Measurements from ENCODE around the gene NDST1.

NDST1 gene

DNA sequence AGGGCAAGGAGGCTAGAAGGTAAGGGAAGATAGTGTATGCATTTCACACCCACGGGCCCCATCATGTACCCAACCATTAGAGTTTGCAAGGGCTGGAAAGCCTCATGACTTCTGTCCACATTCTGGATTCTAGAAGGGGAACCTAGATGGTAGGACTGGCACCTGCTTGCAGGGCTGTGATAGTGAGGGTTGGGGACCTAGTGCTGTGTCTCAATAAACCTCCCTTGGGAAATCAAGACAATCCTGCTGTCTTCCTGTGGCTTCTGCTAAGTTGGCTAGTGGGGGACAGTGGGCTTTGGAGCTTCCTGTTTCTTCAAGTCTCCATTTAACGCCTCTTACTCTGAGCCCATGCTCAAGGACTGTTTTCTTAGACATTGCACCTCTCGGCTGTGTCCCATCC, 88.9 kb downstream of the NDST1 start:
- Histone ChIP-seq H3F3A (ENCODE audit: insufficient read depth, low read length) (no peaks in the 10 kb centered on the region), H3K79me2 (ENCODE audit: insufficient read depth, low read length) (no peaks in the 10 kb centered on the region), H3K4me3 (ENCODE audit: low read depth, low read length, poor library complexity, severe bottlenecking) (no peak overlapping the region), H2AFZ (ENCODE audit: low read length) (no peak overlapping the region), H3K27ac (ENCODE audit: low read depth, low read length, poor library complexity, severe bottlenecking) (no peak overlapping the region), H3K36me3 (ENCODE audit: insufficient read depth, low read length) (no peaks in the 10 kb centered on the region), H3K9ac (ENCODE audit: low read length) (no peak overlapping the region), H3K9me3 (ENCODE audit: low read length) (no peaks in the 10 kb centered on the region), H3K4me2 (ENCODE audit: low read length) (no peak overlapping the region), H3K9me2 (ENCODE audit: low read depth, low read length) (no peaks in the 10 kb centered on the region), H4K20me1 (ENCODE audit: insufficient read depth, low read length) (no peaks in the 10 kb centered on the region), H3K27me3 (ENCODE audit: insufficient read depth, low read length) (peaks cover 4% of the 10 kb centered on the region; the same call in 1 of the 2 replicates), H3K4me1 (ENCODE audit: insufficient read depth, low read length, severe bottlenecking) (no peaks in the 10 kb centered on the region)
- TF ChIP-seq, protein P1, sequence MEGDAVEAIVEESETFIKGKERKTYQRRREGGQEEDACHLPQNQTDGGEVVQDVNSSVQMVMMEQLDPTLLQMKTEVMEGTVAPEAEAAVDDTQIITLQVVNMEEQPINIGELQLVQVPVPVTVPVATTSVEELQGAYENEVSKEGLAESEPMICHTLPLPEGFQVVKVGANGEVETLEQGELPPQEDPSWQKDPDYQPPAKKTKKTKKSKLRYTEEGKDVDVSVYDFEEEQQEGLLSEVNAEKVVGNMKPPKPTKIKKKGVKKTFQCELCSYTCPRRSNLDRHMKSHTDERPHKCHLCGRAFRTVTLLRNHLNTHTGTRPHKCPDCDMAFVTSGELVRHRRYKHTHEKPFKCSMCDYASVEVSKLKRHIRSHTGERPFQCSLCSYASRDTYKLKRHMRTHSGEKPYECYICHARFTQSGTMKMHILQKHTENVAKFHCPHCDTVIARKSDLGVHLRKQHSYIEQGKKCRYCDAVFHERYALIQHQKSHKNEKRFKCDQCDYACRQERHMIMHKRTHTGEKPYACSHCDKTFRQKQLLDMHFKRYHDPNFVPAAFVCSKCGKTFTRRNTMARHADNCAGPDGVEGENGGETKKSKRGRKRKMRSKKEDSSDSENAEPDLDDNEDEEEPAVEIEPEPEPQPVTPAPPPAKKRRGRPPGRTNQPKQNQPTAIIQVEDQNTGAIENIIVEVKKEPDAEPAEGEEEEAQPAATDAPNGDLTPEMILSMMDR (IDR thresholded peaks at IDR 0.05; ENCODE audit: low read length): no peak
- no peak for TF ChIP-seq EZH2 (IDR thresholded peaks at IDR 0.05; ENCODE audit: borderline replicate concordance, low read length)

DNA sequence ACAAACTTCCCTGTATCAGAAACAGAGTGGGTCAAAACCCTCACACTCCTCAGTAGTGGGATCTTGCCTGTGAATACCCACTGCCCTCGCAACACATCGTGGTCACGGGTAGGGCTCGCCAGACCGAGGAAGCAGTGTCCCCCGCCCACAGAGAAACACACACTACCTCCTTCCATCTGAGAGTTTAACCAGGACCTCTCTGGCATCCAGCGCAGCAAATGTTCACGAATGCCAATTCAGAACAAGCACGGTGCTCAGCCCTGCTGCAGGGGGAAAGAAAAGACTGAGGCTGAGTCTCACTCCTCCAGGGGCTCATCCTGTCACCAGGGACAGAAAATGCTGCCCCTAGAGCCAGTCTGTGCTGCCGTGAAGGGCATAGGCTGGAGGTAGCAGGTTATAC, 90.1 kb downstream of the NDST1 start:
- Histone ChIP-seq H3K27ac (ENCODE audit: low read depth, low read length, poor library complexity, severe bottlenecking) (no peak overlapping the region), H2AFZ (ENCODE audit: low read length) (no peak overlapping the region), H3K36me3 (ENCODE audit: insufficient read depth, low read length) (no peaks in the 10 kb centered on the region), H3F3A (ENCODE audit: insufficient read depth, low read length) (no peaks in the 10 kb centered on the region), H4K20me1 (ENCODE audit: insufficient read depth, low read length) (no peaks in the 10 kb centered on the region), H3K4me1 (ENCODE audit: insufficient read depth, low read length, severe bottlenecking) (no peaks in the 10 kb centered on the region), H3K27me3 (ENCODE audit: insufficient read depth, low read length) (peaks cover 4% of the 10 kb centered on the region; the same call in 1 of the 2 replicates), H3K9me3 (ENCODE audit: low read length) (no peaks in the 10 kb centered on the region), H3K4me3 (ENCODE audit: low read depth, low read length, poor library complexity, severe bottlenecking) (no peak overlapping the region), H3K9me2 (ENCODE audit: low read depth, low read length) (no peaks in the 10 kb centered on the region), H3K79me2 (ENCODE audit: insufficient read depth, low read length) (no peaks in the 10 kb centered on the region), H3K9ac (ENCODE audit: low read length) (no peak overlapping the region), H3K4me2 (ENCODE audit: low read length) (no peak overlapping the region)
- no peak for TF ChIP-seq EZH2 (IDR thresholded peaks at IDR 0.05; ENCODE audit: borderline replicate concordance, low read length)
- TF ChIP-seq, protein P1 (IDR thresholded peaks at IDR 0.05; ENCODE audit: low read length): no peak

DNA sequence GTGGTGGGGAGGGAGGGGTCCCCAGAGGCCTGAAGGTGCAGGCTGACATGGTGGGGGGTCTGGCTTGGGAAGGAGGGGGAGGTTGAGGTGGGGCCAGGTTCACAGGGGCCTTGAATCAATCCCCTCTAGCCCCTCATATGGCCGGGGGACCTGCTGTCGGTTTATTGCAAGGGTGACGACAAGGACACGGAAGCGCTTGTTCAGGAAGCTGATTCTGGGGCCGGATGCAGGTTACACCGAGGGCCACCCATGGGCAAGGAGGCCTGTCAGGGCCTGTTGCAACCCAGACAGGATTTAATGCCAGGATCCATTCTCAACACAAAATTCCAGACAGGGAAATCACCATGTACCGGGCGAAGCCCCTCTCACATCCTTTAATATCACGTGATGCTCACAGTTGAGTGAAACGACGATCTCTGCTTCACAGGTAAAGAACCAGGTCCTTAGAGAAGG, 90.9 kb downstream of the NDST1 start:
- H3K9ac ChIP-seq (ENCODE audit: low read length): no peak overlapping the region
- H3K4me1 ChIP-seq (ENCODE audit: insufficient read depth, low read length, severe bottlenecking): no peaks in the 10 kb centered on the region
- no peaks in the 10 kb centered on the region for H3K79me2 ChIP-seq (ENCODE audit: insufficient read depth, low read length)
- H3K27me3 ChIP-seq (ENCODE audit: insufficient read depth, low read length): peaks cover 4% of the 10 kb centered on the region; the same call in 1 of the 2 replicates
- H4K20me1 ChIP-seq (ENCODE audit: insufficient read depth, low read length): no peaks in the 10 kb centered on the region
- no peak overlapping the region for H2AFZ ChIP-seq (ENCODE audit: low read length)
- H3K4me3 ChIP-seq (ENCODE audit: low read depth, low read length, poor library complexity, severe bottlenecking): no peak overlapping the region
- H3K9me2 ChIP-seq (ENCODE audit: low read depth, low read length): no peaks in the 10 kb centered on the region
- TF ChIP-seq EZH2 (IDR thresholded peaks at IDR 0.05; ENCODE audit: borderline replicate concordance, low read length): no peak
- TF ChIP-seq, protein P1 (IDR thresholded peaks at IDR 0.05; ENCODE audit: low read length): no peak
- H3K9me3 ChIP-seq (ENCODE audit: low read length): no peaks in the 10 kb centered on the region
- H3K4me2 ChIP-seq (ENCODE audit: low read length): peak overlapping the region; percentile 22; the same call in 1 of the 2 replicates
- no peaks in the 10 kb centered on the region for H3K36me3 ChIP-seq (ENCODE audit: insufficient read depth, low read length)
- no peak overlapping the region for H3K27ac ChIP-seq (ENCODE audit: low read depth, low read length, poor library complexity, severe bottlenecking)
- no peaks in the 10 kb centered on the region for H3F3A ChIP-seq (ENCODE audit: insufficient read depth, low read length)
